ENCODE measurements around the gene GABRG1. TPM values are rescaled to one million over a fixed set of nuclear protein-coding genes. Genes with fewer than 3 reads are reported as not detected.

The GABRG1 gene
- total and polyA plus RNA-seq, 9 donors, result 0.04 TPM; not detected in 7

DNA sequence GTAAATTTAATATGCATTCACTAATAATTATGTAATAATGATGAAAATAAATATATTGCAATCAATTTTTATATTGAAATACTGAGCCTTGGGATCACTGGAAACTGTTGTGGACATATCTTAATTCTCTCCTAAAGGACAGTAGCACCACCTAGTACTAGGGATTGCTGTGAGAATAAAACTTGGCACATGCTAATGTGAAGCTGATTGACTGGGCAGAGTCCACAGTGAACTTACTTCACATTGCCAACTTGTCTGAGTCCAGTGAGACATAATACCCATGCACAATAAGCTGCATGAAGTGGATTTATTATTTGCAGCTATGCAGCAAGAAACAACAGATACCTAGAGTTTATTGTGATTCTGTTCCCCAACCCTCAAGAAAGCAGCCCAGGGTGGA, 131.1 kb downstream of the GABRG1 start:
- H3K27me3 ChIP-seq (ENCODE audit: control insufficient read depth, insufficient read depth, low read length), result no peaks in the 10 kb centered on the region
- H3K4me3 ChIP-seq (ENCODE audit: low read length), result no peak overlapping the region
- H3K9me3 ChIP-seq (replicated peaks; ENCODE audit: control insufficient read depth, low read depth, low read length), result no peaks in the 10 kb centered on the region
- no peaks in the 10 kb centered on the region for H3K36me3 ChIP-seq (ENCODE audit: control insufficient read depth, insufficient read depth, low read length)
- no peak overlapping the region for H3K27ac ChIP-seq (ENCODE audit: low read length)
- H3K4me1 ChIP-seq (ENCODE audit: control insufficient read depth, insufficient read depth, low read length), result no peaks in the 10 kb centered on the region
- DNase-seq, result no peak

DNA sequence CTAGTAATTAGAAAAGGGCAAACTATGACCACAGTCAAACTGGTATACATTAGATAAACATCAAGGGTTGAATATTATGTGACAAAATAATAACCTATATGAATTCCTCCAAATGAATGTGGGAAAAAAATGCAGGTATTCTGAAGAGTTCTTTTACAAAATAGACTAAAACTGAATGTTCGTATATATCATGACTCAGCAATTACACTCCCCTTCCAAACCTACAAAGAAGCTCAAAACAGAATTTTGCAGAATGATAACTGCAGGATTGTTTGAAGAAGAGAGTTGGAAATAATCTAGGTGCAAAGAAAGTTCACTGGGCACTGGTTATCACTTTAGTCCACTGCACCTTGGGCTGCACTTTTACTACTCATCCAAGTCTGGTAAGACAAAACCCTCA, 134.1 kb downstream of the GABRG1 start:
- Histone ChIP-seq H3K36me3 (ENCODE audit: control insufficient read depth, insufficient read depth, low read length) (no peaks in the 10 kb centered on the region), H3K9me3 (replicated peaks; ENCODE audit: control insufficient read depth, low read depth, low read length) (no peaks in the 10 kb centered on the region), H3K4me3 (ENCODE audit: low read length) (no peak overlapping the region), H3K4me1 (ENCODE audit: control insufficient read depth, insufficient read depth, low read length) (no peaks in the 10 kb centered on the region), H3K27ac (ENCODE audit: low read length) (no peak overlapping the region), H3K27me3 (ENCODE audit: control insufficient read depth, insufficient read depth, low read length) (no peaks in the 10 kb centered on the region)
- WGBS (ENCODE audit: insufficient coverage), result no CpG with 5 or more reads among the region's 1 CpG
- no peak for DNase-seq

DNA sequence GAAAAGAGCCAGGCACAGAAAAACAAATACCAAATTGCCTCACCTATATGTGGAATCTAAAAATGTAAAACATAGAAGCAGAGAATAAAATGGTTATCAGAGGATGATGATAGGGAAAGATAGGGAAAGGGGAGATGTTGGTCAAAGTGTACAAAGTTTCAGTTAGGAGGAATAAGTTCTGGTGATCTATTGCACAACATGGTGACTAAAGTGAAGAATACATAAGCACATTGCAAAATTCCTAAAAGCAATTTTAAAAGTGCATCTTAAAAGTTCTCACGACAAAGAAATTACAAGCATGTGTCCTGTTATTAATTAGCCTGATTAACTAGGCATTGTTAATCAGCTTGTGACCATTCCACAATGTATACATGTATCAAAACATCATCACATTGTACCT, 136.0 kb downstream of the GABRG1 start:
- no peaks in the 10 kb centered on the region for H3K36me3 ChIP-seq (ENCODE audit: control insufficient read depth, insufficient read depth, low read length)
- H3K27me3 ChIP-seq (ENCODE audit: control insufficient read depth, insufficient read depth, low read length), result no peaks in the 10 kb centered on the region
- WGBS (ENCODE audit: insufficient coverage), result no CpG with 5 or more reads among the region's 1 CpG
- H3K4me1 ChIP-seq (ENCODE audit: control insufficient read depth, insufficient read depth, low read length), result no peaks in the 10 kb centered on the region
- no peak for DNase-seq
- no peak overlapping the region for H3K27ac ChIP-seq (ENCODE audit: low read length)
- no peak overlapping the region for H3K4me3 ChIP-seq (ENCODE audit: low read length)
- H3K9me3 ChIP-seq (replicated peaks; ENCODE audit: control insufficient read depth, low read depth, low read length), result no peaks in the 10 kb centered on the region
